Lung (tissue), 12 donors: ENCODE measurements around the gene WSCD2. TPM values are rescaled to one million over a fixed set of nuclear protein-coding genes. Genes with fewer than 3 reads are reported as not detected.

Source experiments
- ATAC-seq: fragments of 200-7000 bp; cut with Tn5 transposase; one replicate; pipeline ENCODE4 v1.9.1; 2020; ENCODE audit warnings: moderate number of reproducible peaks; ENCODE audit not compliant: insufficient read depth, low FRiP score
- DNase-seq, 3 donors: peaks; one replicate each; pipeline ENCODE4 v3.0.0-alpha.2; 2013 to 2017
- H3K27ac ChIP-seq, 2 donors: one replicate each; pipeline ENCODE4 v1.5.1; 2013; ENCODE audit warnings: mild to moderate bottlenecking in 2 of 2, moderate library complexity in 2 of 2, control low read depth in 1 of 2, inconsistent platforms in 1 of 2, low read depth in 1 of 2, low read length in 1 of 2
- H3K27me3 ChIP-seq, 3 donors: one replicate each; pipeline ENCODE4 v1.5.1; 2013; ENCODE audit warnings: low read length in 2 of 3; ENCODE audit not compliant: control insufficient read depth in 3 of 3, insufficient read depth in 3 of 3
- H3K36me3 ChIP-seq, 4 donors: one replicate each; pipeline ENCODE4 v1.5.1; 2013; ENCODE audit warnings: low read length in 4 of 4, mild to moderate bottlenecking in 1 of 4, moderate library complexity in 1 of 4; ENCODE audit not compliant: control insufficient read depth in 4 of 4, insufficient read depth in 4 of 4
- H3K4me1 ChIP-seq, 5 donors: one replicate each; pipeline ENCODE4 v1.5.1; 2013; ENCODE audit warnings: low read length in 5 of 5, mild to moderate bottlenecking in 2 of 5, moderate library complexity in 1 of 5; ENCODE audit not compliant: control insufficient read depth in 5 of 5, insufficient read depth in 5 of 5
- H3K4me3 ChIP-seq: one replicate; pipeline ENCODE4 v1.5.1; 2013; ENCODE audit warnings: mild to moderate bottlenecking, control low read depth, moderate library complexity
- H3K9ac ChIP-seq, 2 donors: one replicate each; pipeline ENCODE4 v1.5.1; 2013; ENCODE audit warnings: low read length in 2 of 2, control low read depth in 1 of 2; ENCODE audit not compliant: insufficient read depth in 1 of 2
- H3K9me3 ChIP-seq, 4 donors: one replicate each; pipeline ENCODE4 v1.5.1; 2013; ENCODE audit warnings: low read length in 3 of 4, mild to moderate bottlenecking in 1 of 4, moderate library complexity in 1 of 4; ENCODE audit not compliant: control insufficient read depth in 4 of 4, insufficient read depth in 3 of 4
- CTCF ChIP-seq: IDR thresholded peaks from 2 replicates; pipeline ENCODE4 v1.5.1; 2012; ENCODE audit warnings: mild to moderate bottlenecking; ENCODE audit errors: control extremely low read depth, extremely low read depth
- WGBS, 2 donors: extraction: QIAGEN DNeasy Blood & Tissue Kit; methylation state at CpG; one replicate each; pipeline ENCODE4 v1.1.7; 2013; 5-methylcytosine and 5-hydroxymethylcytosine counted together
- polyA plus RNA-seq, 2 donors: library from polyadenylated mRNA; stranded (reverse); fragments of 200-250 nt; gene quantifications; one replicate each; pipeline ENCODE4 v1.2.1, GENCODE V29; 2013
- total RNA-seq, 2 donors: library from RNA; depleted of rRNA in 1 of 2; stranded (reverse); fragments of >200 nt in 1 of 2; gene quantifications; one replicate each; pipeline ENCODE4 v1.2.1, GENCODE V29; 2014 to 2021
- donor health status: control.
- donor health status: control.
- donor health status: Bipolar disorder and iron deficiency.
- donor health status: healthy.
- donor health status: DM: yes; HTN: yes; CAD: no.

The WSCD2 gene
- total and polyA plus RNA-seq, 4 donors = 0.02 to 1.8 (median 0.40) TPM

- no peak for TF ChIP-seq CTCF
- Histone ChIP-seq H3K36me3 (no peaks in the 10 kb centered on the region), H3K27ac (no peak overlapping the region), H3K4me3 (no peak overlapping the region), H3K9me3 (peaks cover 0 to 2% (median 0%) of the 10 kb centered on the region in 4 donors), H3K4me1 (no peaks in the 10 kb centered on the region), H3K9ac (no peak overlapping the region), H3K27me3 (no peaks in the 10 kb centered on the region)
- WGBS, 2 donors = 30% methylated on average over 2 of the region's 2 CpGs
- DNase-seq = peak in 2 of 3 donors; percentile 19 to 31
- ATAC-seq = no peak
These were observed 64.8 kb downstream of the WSCD2 start for GRCh38 chr12:108193917-108194316.

- WGBS, 2 donors = 57 to 66% methylated on average over 1 of the region's 1 CpG
- no peak for TF ChIP-seq CTCF
These were observed 65.5 kb downstream of the WSCD2 start for GRCh38 chr12:108194585-108194984.

GRCh38 chr12:108196319-108196718 lies 67.2 kb downstream of the WSCD2 start:
- DNase-seq (no peak), ATAC-seq (no peak)
- H3K4me3 ChIP-seq = no peak overlapping the region
- H3K4me1 ChIP-seq = no peaks in the 10 kb centered on the region
- TF ChIP-seq CTCF = no peak
- no peaks in the 10 kb centered on the region for H3K27me3 ChIP-seq
- WGBS, 2 donors = 88 to 89% methylated on average over 1 of the region's 1 CpG
- no peak overlapping the region for H3K9ac ChIP-seq
- no peaks in the 10 kb centered on the region for H3K36me3 ChIP-seq
- H3K9me3 ChIP-seq = peaks cover 0 to 2% (median 0%) of the 10 kb centered on the region in 4 donors
- H3K27ac ChIP-seq = no peak overlapping the region

More at GRCh38 chr12:108194585-108194984, 65.5 kb downstream of the WSCD2 start:
- H3K27ac ChIP-seq = no peak overlapping the region
- ATAC-seq = no peak
- no peaks in the 10 kb centered on the region for H3K36me3 ChIP-seq
- no peak overlapping the region for H3K4me3 ChIP-seq
- H3K27me3 ChIP-seq = no peaks in the 10 kb centered on the region
- H3K9me3 ChIP-seq = peaks cover 0 to 2% (median 0%) of the 10 kb centered on the region in 4 donors
- peak in 1 of 3 donors; percentile 11 for DNase-seq
- H3K4me1 ChIP-seq = no peaks in the 10 kb centered on the region
- H3K9ac ChIP-seq = no peak overlapping the region

GRCh38 chr12:108196921-108197320 lies 67.8 kb downstream of the WSCD2 start:
- DNase-seq (no peak), ATAC-seq (no peak)
- Histone ChIP-seq H3K4me3 (no peak overlapping the region), H3K27ac (no peak overlapping the region), H3K36me3 (no peaks in the 10 kb centered on the region), H3K27me3 (no peaks in the 10 kb centered on the region), H3K9ac (no peak overlapping the region), H3K4me1 (no peaks in the 10 kb centered on the region), H3K9me3 (peaks cover 0 to 2% (median 0%) of the 10 kb centered on the region in 4 donors)
- WGBS, 2 donors = 81 to 95% methylated on average over 2 of the region's 2 CpGs
- TF ChIP-seq CTCF = no peak
